Measurements from ENCODE around the gene TBC1D22A.
"Not testable (repeated sequence)": the region's sequence is repeated elsewhere in the genome, so short reads cannot be mapped to it uniquely, and the experiment has no call there.

The TBC1D22A gene

GRCh38 chr22:46971764-46972125, 209.3 kb downstream of the TBC1D22A start:
- H3K36me3 Mint-ChIP-seq (ENCODE audit: low read depth) = no peaks in the 10 kb centered on the region
- no peaks in the 10 kb centered on the region for H3K9me3 Mint-ChIP-seq
- DNase-seq (ENCODE audit: low spot score) = no peak
- peaks cover 15% of the 10 kb centered on the region for H3K4me1 Mint-ChIP-seq (ENCODE audit: low read depth)
- H3K27me3 Mint-ChIP-seq (ENCODE audit: low read depth) = no peaks in the 10 kb centered on the region
- H3K4me3 Mint-ChIP-seq = no peak overlapping the region
- H3K27ac Mint-ChIP-seq = no peak overlapping the region

GRCh38 chr22:46972256-46972655, 209.8 kb downstream of the TBC1D22A start:
- H3K4me1 Mint-ChIP-seq (ENCODE audit: low read depth) = peaks cover 15% of the 10 kb centered on the region
- H3K9me3 Mint-ChIP-seq = no peaks in the 10 kb centered on the region
- H3K36me3 Mint-ChIP-seq (ENCODE audit: low read depth) = no peaks in the 10 kb centered on the region
- H3K27me3 Mint-ChIP-seq (ENCODE audit: low read depth) = no peaks in the 10 kb centered on the region
- H3K27ac Mint-ChIP-seq = no peak overlapping the region
- no peak for DNase-seq (ENCODE audit: low spot score)
- no peak overlapping the region for H3K4me3 Mint-ChIP-seq

DNA sequence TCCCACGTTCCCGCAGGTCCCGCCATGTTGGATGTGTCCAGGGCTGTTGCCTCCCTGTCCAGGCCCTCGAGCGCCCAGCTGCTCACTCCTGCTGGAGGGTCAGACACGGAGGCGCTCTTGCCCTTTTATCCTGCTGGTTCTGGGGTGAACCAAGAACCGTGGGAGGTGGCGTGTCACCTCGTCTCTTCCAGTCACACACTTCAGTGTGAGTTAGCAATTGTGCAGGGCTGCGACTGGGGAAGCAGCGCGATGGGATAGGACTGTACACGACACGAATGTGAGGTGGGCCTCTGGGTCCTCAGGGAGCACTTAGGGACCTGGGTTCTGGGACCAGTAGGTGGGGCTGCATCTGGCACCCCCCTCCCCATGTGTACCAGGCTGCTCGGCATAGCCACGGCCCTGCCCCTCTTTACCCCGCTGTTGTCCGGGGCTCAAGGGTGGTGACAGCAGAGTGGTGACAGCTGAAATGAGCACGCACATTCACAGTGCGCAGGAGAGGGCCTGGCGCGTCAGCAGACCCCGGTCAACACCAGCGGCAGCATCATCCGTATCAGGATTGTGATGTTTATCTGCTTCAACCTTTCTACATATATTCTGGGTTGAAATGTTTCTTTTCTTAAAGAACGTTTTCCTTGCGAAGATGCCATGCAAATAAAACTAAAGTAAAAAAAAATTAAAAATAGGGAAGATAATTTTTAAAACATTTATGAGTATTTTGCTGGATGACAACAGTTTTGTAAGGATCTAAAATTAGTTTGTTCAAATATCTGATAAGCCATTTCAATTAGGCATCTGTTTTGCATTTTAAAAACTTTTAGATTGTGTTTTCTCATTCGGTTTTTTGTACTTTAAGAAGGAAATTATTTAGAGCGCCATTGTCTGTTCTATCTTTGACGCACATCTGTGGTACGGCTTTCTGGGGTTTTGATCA, 210.7 kb downstream of the TBC1D22A start:
- H3K27ac Mint-ChIP-seq = no peak overlapping the region
- H3K4me1 Mint-ChIP-seq (ENCODE audit: low read depth) = peaks cover 15% of the 10 kb centered on the region
- no peak for DNase-seq (ENCODE audit: low spot score)
- H3K27me3 Mint-ChIP-seq (ENCODE audit: low read depth) = no peaks in the 10 kb centered on the region
- no peaks in the 10 kb centered on the region for H3K36me3 Mint-ChIP-seq (ENCODE audit: low read depth)
- no peak overlapping the region for H3K4me3 Mint-ChIP-seq
- no peaks in the 10 kb centered on the region for H3K9me3 Mint-ChIP-seq

- H3K4me3 Mint-ChIP-seq = no peak overlapping the region
- H3K27me3 Mint-ChIP-seq (ENCODE audit: low read depth) = no peaks in the 10 kb centered on the region
- no peaks in the 10 kb centered on the region for H3K36me3 Mint-ChIP-seq (ENCODE audit: low read depth)
- no peaks in the 10 kb centered on the region for H3K9me3 Mint-ChIP-seq
- no peak overlapping the region for H3K27ac Mint-ChIP-seq
- no peak for DNase-seq (ENCODE audit: low spot score)
- H3K4me1 Mint-ChIP-seq (ENCODE audit: low read depth) = peaks cover 12% of the 10 kb centered on the region
Observed at GRCh38 chr22:46974077-46974476, 211.6 kb downstream of the TBC1D22A start.

DNA sequence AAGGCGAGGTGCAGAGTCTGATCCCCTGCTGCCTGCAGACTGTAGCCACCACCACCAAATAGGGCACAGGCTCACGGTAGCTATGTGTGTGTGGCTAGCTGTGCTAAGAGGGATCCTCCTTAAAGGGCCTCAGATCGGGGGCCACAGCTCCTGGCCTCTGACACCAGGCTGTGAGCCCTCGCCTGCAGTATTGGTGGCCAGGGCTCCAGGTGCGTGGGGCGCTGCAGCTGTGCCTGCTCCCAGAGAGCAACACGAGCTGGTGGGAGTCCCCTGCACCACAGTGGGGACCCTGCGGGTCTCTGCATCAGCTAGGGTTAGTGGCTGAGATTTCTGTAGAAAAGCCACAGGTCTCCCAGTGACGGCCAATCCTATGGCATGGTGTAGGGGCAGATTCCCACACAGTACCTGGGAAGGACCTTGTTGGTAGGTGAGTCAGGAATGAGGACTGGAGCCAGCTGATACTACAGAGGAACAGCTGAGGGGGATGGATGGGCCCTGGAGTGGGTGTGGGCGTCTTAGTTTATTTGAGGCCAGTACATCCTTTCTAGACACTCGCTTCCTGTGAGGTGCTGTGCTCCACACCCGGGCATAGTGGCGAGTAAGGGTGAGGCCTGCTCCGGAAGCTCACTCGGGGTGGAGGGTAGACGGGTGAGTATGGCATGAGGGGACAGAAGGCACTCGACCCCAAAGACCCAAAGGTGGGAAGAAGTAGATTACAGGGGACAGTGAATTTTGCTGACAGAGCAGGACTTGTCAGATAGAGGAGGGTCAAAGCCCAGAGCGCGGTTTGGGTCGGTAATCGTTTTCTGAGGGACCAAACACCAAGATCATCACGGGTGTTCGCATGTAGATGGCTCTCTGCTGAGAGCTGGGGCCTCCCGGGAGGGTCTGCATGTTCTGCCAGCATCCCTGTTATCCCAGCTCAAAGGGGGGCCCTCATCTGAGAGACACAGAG, 212.5 kb downstream of the TBC1D22A start:
- peaks cover 6% of the 10 kb centered on the region for H3K4me1 Mint-ChIP-seq (ENCODE audit: low read depth)
- H3K27ac Mint-ChIP-seq = no peak overlapping the region
- DNase-seq (ENCODE audit: low spot score) = no peak
- no peak overlapping the region for H3K4me3 Mint-ChIP-seq
- peaks cover 4% of the 10 kb centered on the region for H3K36me3 Mint-ChIP-seq (ENCODE audit: low read depth)
- H3K27me3 Mint-ChIP-seq (ENCODE audit: low read depth) = no peaks in the 10 kb centered on the region
- no peaks in the 10 kb centered on the region for H3K9me3 Mint-ChIP-seq

DNA sequence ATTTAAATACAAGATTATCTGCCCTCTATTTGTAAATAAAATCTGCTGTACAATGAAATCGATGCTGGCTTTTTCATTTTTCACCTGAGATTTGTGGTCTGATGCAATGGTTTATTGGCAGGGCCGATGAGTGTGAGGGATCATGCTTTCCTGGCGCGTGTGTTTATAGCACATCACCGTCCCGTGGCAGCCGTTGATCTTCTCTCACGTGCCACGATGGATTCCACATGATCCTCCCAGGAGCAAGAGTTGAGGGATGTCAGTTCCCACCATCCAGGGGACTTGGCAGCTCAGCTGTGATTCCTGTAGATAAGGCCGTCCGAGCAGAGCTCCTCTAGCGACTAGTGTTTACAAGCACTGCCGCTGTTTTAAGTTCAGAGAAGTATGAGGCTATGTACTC, 213.7 kb downstream of the TBC1D22A start:
- H3K4me1 Mint-ChIP-seq (ENCODE audit: low read depth) = peaks cover 2% of the 10 kb centered on the region
- no peaks in the 10 kb centered on the region for H3K27me3 Mint-ChIP-seq (ENCODE audit: low read depth)
- DNase-seq (ENCODE audit: low spot score) = no peak
- H3K36me3 Mint-ChIP-seq (ENCODE audit: low read depth) = peaks cover 4% of the 10 kb centered on the region
- no peaks in the 10 kb centered on the region for H3K9me3 Mint-ChIP-seq
- H3K4me3 Mint-ChIP-seq = no peak overlapping the region
- H3K27ac Mint-ChIP-seq = no peak overlapping the region

GRCh38 chr22:46976598-46976997, 214.1 kb downstream of the TBC1D22A start:
- Mint-ChIP-seq H3K4me3 (no peak overlapping the region), H3K36me3 (ENCODE audit: low read depth) (peaks cover 4% of the 10 kb centered on the region), H3K27me3 (ENCODE audit: low read depth) (no peaks in the 10 kb centered on the region), H3K27ac (no peak overlapping the region), H3K9me3 (no peaks in the 10 kb centered on the region), H3K4me1 (ENCODE audit: low read depth) (peaks cover 2% of the 10 kb centered on the region)
- no peak for DNase-seq (ENCODE audit: low spot score)

- DNase-seq (ENCODE audit: low spot score) = no peak
- no peak overlapping the region for H3K4me3 Mint-ChIP-seq
- H3K27ac Mint-ChIP-seq = no peak overlapping the region
- no peaks in the 10 kb centered on the region for H3K27me3 Mint-ChIP-seq (ENCODE audit: low read depth)
- peaks cover 2% of the 10 kb centered on the region for H3K4me1 Mint-ChIP-seq (ENCODE audit: low read depth)
- H3K36me3 Mint-ChIP-seq (ENCODE audit: low read depth) = peaks cover 4% of the 10 kb centered on the region
- no peaks in the 10 kb centered on the region for H3K9me3 Mint-ChIP-seq
Observed at GRCh38 chr22:46977656-46978343, 215.3 kb downstream of the TBC1D22A start.

- not testable (repeated sequence) for H3K27ac Mint-ChIP-seq; H3K4me1 Mint-ChIP-seq (ENCODE audit: low read depth); H3K36me3 Mint-ChIP-seq (ENCODE audit: low read depth); DNase-seq (ENCODE audit: low spot score); H3K9me3 Mint-ChIP-seq; H3K4me3 Mint-ChIP-seq; H3K27me3 Mint-ChIP-seq (ENCODE audit: low read depth)
Observed at GRCh38 chr22:46978668-46979067, 216.2 kb downstream of the TBC1D22A start.

DNA sequence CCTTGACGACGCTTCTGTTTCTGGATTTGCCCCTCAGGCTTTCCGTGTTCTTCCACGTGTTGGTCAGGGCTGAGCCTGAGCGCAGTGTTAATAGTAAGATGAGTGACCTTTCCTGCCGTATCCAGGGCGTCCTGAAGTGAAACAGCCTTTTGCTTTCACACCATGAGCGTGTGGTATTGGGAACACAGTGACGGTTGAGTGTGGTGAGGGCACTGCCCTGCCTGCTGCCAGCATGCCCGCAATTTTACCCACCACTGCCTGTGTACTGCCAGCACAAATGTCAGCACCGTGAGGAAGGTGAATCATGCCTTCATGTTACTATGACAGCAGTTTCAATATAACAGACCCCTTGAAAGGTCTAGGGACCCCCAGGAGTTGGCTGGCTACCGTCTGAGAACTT, 217.1 kb downstream of the TBC1D22A start:
- peaks cover 2% of the 10 kb centered on the region for H3K4me1 Mint-ChIP-seq (ENCODE audit: low read depth)
- no peak overlapping the region for H3K4me3 Mint-ChIP-seq
- H3K36me3 Mint-ChIP-seq (ENCODE audit: low read depth) = peaks cover 4% of the 10 kb centered on the region
- no peaks in the 10 kb centered on the region for H3K9me3 Mint-ChIP-seq
- DNase-seq (ENCODE audit: low spot score) = no peak
- H3K27ac Mint-ChIP-seq = no peak overlapping the region
- H3K27me3 Mint-ChIP-seq (ENCODE audit: low read depth) = no peaks in the 10 kb centered on the region

DNA sequence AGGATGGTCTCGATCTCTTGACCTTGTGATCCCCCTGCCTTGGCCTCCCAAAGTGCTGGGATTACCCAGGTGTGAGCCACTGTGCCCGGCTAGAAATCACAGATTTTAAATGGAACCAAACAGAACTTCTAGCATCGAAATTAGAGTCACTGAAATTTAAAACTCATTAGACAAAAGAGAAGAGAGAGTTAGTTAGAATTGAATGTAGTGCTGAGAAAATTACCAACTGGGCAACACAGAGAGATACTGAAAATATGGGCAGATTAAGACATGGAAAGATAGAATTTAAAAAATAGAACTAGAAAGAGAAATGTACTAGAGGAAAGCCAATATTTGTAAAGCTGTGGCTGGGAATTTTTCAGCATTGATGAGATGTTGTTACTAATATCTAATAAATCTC, 217.9 kb downstream of the TBC1D22A start:
- Mint-ChIP-seq H3K27me3 (ENCODE audit: low read depth) (no peaks in the 10 kb centered on the region), H3K4me1 (ENCODE audit: low read depth) (no peaks in the 10 kb centered on the region), H3K27ac (no peak overlapping the region), H3K36me3 (ENCODE audit: low read depth) (peaks cover 4% of the 10 kb centered on the region), H3K9me3 (no peaks in the 10 kb centered on the region), H3K4me3 (no peak overlapping the region)
- no peak for DNase-seq (ENCODE audit: low spot score)

DNA sequence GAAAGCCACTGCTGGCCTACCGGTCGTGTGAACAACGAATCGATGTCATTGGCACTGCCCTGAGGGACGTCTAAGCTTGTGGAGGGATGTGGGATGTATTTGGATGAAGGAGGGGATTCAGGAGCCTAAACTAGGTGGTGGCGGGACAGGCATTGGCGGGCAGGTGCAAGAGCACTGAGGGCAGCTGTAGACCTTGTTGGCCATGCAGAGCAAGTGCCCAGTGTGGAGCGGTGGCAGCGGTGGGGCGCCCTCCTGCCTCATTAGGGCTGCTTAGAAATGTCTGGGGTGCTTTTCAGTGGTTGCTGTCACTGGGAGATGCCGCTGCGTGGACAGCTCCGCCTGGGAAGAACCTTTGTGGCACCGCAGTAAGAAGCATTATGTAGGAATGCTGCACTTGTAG, 220.2 kb downstream of the TBC1D22A start:
- Mint-ChIP-seq H3K4me1 (ENCODE audit: low read depth) (no peaks in the 10 kb centered on the region), H3K4me3 (no peak overlapping the region), H3K27ac (no peak overlapping the region), H3K9me3 (no peaks in the 10 kb centered on the region), H3K27me3 (ENCODE audit: low read depth) (no peaks in the 10 kb centered on the region), H3K36me3 (ENCODE audit: low read depth) (peaks cover 5% of the 10 kb centered on the region)
- DNase-seq (ENCODE audit: low spot score) = no peak

GRCh38 chr22:46983046-46983445, 220.6 kb downstream of the TBC1D22A start:
- no peak for DNase-seq (ENCODE audit: low spot score)
- Mint-ChIP-seq H3K27ac (no peak overlapping the region), H3K36me3 (ENCODE audit: low read depth) (peaks cover 5% of the 10 kb centered on the region), H3K4me3 (no peak overlapping the region), H3K27me3 (ENCODE audit: low read depth) (no peaks in the 10 kb centered on the region), H3K9me3 (no peaks in the 10 kb centered on the region), H3K4me1 (ENCODE audit: low read depth) (no peaks in the 10 kb centered on the region)
